Measurements from ENCODE around the gene UBE2Z. TPM values are rescaled to one million over a fixed set of nuclear protein-coding genes. Genes with fewer than 3 reads are reported as not detected.
"Not testable (repeated sequence)": the region's sequence is repeated elsewhere in the genome, so short reads cannot be mapped to it uniquely, and the experiment has no call there.

The UBE2Z gene
- total RNA-seq = 88.8 and 91.5 TPM in 2 replicates

- Mint-ChIP-seq H3K36me3 (ENCODE audit: low read depth) (peaks cover 29% of the 10 kb centered on the region), H3K27me3 (ENCODE audit: insufficient read depth) (no peaks in the 10 kb centered on the region), H3K4me3 (peak within 1 kb of the TSS; percentile 93), H3K27ac (peak within 1 kb of the TSS; percentile 97), H3K4me1 (ENCODE audit: low read depth) (peaks cover 43% of the 10 kb centered on the region), H3K9me3 (no peaks in the 10 kb centered on the region)
- intact Hi-C loops (cut with micrococcal nuclease) = loop anchor here (1.0 to 2.0 kb wide), 5 partner anchors 8 to 284 kb away; partner anchors contain the start of genes ATP5MC1, CALCOCO2 and SNF8
- DNase-seq (ENCODE audit: low spot score) = peak; percentile 81
Measured at GRCh38 chr17:48908047-48908843, at the start of gene UBE2Z. TSS of gene UBE2Z (plus strand) at chr17:48908407. CDS start at chr17:48908504, 97 bp downstream.

GRCh38 chr17:48860034-48860433 lies 48.2 kb upstream of the UBE2Z start:
- DNase-seq (ENCODE audit: low spot score) = no peak
- intact Hi-C loops (cut with micrococcal nuclease) = no loop called here
- no peak overlapping the region for H3K27ac Mint-ChIP-seq
- H3K27me3 Mint-ChIP-seq (ENCODE audit: insufficient read depth) = no peaks in the 10 kb centered on the region
- H3K9me3 Mint-ChIP-seq = no peaks in the 10 kb centered on the region
- H3K36me3 Mint-ChIP-seq (ENCODE audit: low read depth) = peaks cover 43% of the 10 kb centered on the region
- no peak overlapping the region for H3K4me3 Mint-ChIP-seq
- H3K4me1 Mint-ChIP-seq (ENCODE audit: low read depth) = no peaks in the 10 kb centered on the region

- DNase-seq (ENCODE audit: low spot score) = no peak
- Mint-ChIP-seq H3K36me3 (ENCODE audit: low read depth) (peaks cover 40% of the 10 kb centered on the region), H3K27ac (no peak overlapping the region), H3K27me3 (ENCODE audit: insufficient read depth) (no peaks in the 10 kb centered on the region), H3K9me3 (no peaks in the 10 kb centered on the region), H3K4me3 (no peak overlapping the region), H3K4me1 (ENCODE audit: low read depth) (no peaks in the 10 kb centered on the region)
- intact Hi-C loops (cut with micrococcal nuclease) = no loop called here
Measured at GRCh38 chr17:48860456-48860855, 47.8 kb upstream of the UBE2Z start.

GRCh38 chr17:48868916-48869500 lies 39.2 kb upstream of the UBE2Z start:
- Mint-ChIP-seq H3K9me3 (no peaks in the 10 kb centered on the region), H3K27ac (no peak overlapping the region), H3K36me3 (ENCODE audit: low read depth) (peaks cover 15% of the 10 kb centered on the region), H3K27me3 (ENCODE audit: insufficient read depth) (peaks cover 3% of the 10 kb centered on the region), H3K4me3 (no peak overlapping the region), H3K4me1 (ENCODE audit: low read depth) (no peaks in the 10 kb centered on the region)
- intact Hi-C loops (cut with micrococcal nuclease) = no loop called here
- no peak for DNase-seq (ENCODE audit: low spot score)

- DNase-seq (ENCODE audit: low spot score) = no peak
- intact Hi-C loops (cut with micrococcal nuclease) = no loop called here
- Mint-ChIP-seq H3K9me3 (no peaks in the 10 kb centered on the region), H3K36me3 (ENCODE audit: low read depth) (peaks cover 8% of the 10 kb centered on the region), H3K27me3 (ENCODE audit: insufficient read depth) (peaks cover 4% of the 10 kb centered on the region), H3K27ac (no peak overlapping the region), H3K4me1 (ENCODE audit: low read depth) (no peaks in the 10 kb centered on the region), H3K4me3 (no peak overlapping the region)
Measured at GRCh38 chr17:48869821-48870318, 38.3 kb upstream of the UBE2Z start.

GRCh38 chr17:48871035-48871550 lies 37.1 kb upstream of the UBE2Z start:
- no peak for DNase-seq (ENCODE audit: low spot score)
- H3K9me3 Mint-ChIP-seq = no peaks in the 10 kb centered on the region

GRCh38 chr17:48871551-48872351 lies 36.5 kb upstream of the UBE2Z start:
- DNase-seq (ENCODE audit: low spot score) = no peak
- intact Hi-C loops (cut with micrococcal nuclease) = no loop called here
- H3K27me3 Mint-ChIP-seq (ENCODE audit: insufficient read depth) = peaks cover 4% of the 10 kb centered on the region
- H3K36me3 Mint-ChIP-seq (ENCODE audit: low read depth) = peaks cover 1% of the 10 kb centered on the region
- no peak overlapping the region for H3K4me3 Mint-ChIP-seq
- H3K27ac Mint-ChIP-seq = no peak overlapping the region
- no peaks in the 10 kb centered on the region for H3K4me1 Mint-ChIP-seq (ENCODE audit: low read depth)
- H3K9me3 Mint-ChIP-seq = no peaks in the 10 kb centered on the region

More at GRCh38 chr17:48871035-48871550, 37.1 kb upstream of the UBE2Z start:
- H3K4me1 Mint-ChIP-seq (ENCODE audit: low read depth) = no peaks in the 10 kb centered on the region
- intact Hi-C loops (cut with micrococcal nuclease) = no loop called here
- no peak overlapping the region for H3K27ac Mint-ChIP-seq
- no peak overlapping the region for H3K4me3 Mint-ChIP-seq
- peaks cover 4% of the 10 kb centered on the region for H3K27me3 Mint-ChIP-seq (ENCODE audit: insufficient read depth)
- H3K36me3 Mint-ChIP-seq (ENCODE audit: low read depth) = peaks cover 4% of the 10 kb centered on the region

- H3K4me3 Mint-ChIP-seq; H3K9me3 Mint-ChIP-seq; H3K36me3 Mint-ChIP-seq (ENCODE audit: low read depth); intact Hi-C loops (cut with micrococcal nuclease); H3K27ac Mint-ChIP-seq; DNase-seq (ENCODE audit: low spot score); H3K4me1 Mint-ChIP-seq (ENCODE audit: low read depth); H3K27me3 Mint-ChIP-seq (ENCODE audit: insufficient read depth): not testable (repeated sequence)
Measured at GRCh38 chr17:48872409-48872808, 35.8 kb upstream of the UBE2Z start.

GRCh38 chr17:48873209-48873608 lies 35.0 kb upstream of the UBE2Z start:
- Mint-ChIP-seq H3K4me3 (no peak overlapping the region), H3K27ac (no peak overlapping the region), H3K4me1 (ENCODE audit: low read depth) (no peaks in the 10 kb centered on the region), H3K27me3 (ENCODE audit: insufficient read depth) (peaks cover 4% of the 10 kb centered on the region), H3K36me3 (ENCODE audit: low read depth) (peaks cover 1% of the 10 kb centered on the region), H3K9me3 (no peaks in the 10 kb centered on the region)
- intact Hi-C loops (cut with micrococcal nuclease) = no loop called here
- no peak for DNase-seq (ENCODE audit: low spot score)

- Mint-ChIP-seq H3K4me3 (no peak overlapping the region), H3K9me3 (no peaks in the 10 kb centered on the region), H3K27ac (no peak overlapping the region), H3K36me3 (ENCODE audit: low read depth) (peaks cover 1% of the 10 kb centered on the region), H3K4me1 (ENCODE audit: low read depth) (no peaks in the 10 kb centered on the region), H3K27me3 (ENCODE audit: insufficient read depth) (peaks cover 4% of the 10 kb centered on the region)
- DNase-seq (ENCODE audit: low spot score) = no peak
- intact Hi-C loops (cut with micrococcal nuclease) = no loop called here
Measured at GRCh38 chr17:48873696-48874443, 34.3 kb upstream of the UBE2Z start.

- Mint-ChIP-seq H3K4me3 (no peak overlapping the region), H3K9me3 (no peaks in the 10 kb centered on the region), H3K27me3 (ENCODE audit: insufficient read depth) (no peaks in the 10 kb centered on the region), H3K27ac (no peak overlapping the region), H3K4me1 (ENCODE audit: low read depth) (peaks cover 10% of the 10 kb centered on the region), H3K36me3 (ENCODE audit: low read depth) (no peaks in the 10 kb centered on the region)
- intact Hi-C loops (cut with micrococcal nuclease) = loop anchor here (1.0 kb wide), 5 partner anchors 65 to 201 kb away; no protein-coding TSS in a partner anchor
- DNase-seq (ENCODE audit: low spot score) = peak; percentile 53
Measured at GRCh38 chr17:48878920-48879898, 29.0 kb upstream of the UBE2Z start.

Data from activated T-helper 1 cell treated with anti-CD3 and anti-CD28 coated beads, Interleukin-12 subunit alpha, Interleukin-12 subunit beta, Interleukin-2, Interleukin-4 antibody, amounts not matched to agents 30 ng/mL and 10 ng/mL and 1 ng/mL, durations not matched to agents 14 hours and 24 hours and 36 hours (primary cell).